ENCODE data around the gene DYNC1LI1. TPM values are rescaled to one million over a fixed set of nuclear protein-coding genes. Genes with fewer than 3 reads are reported as not detected.

The DYNC1LI1 gene
- total and polyA plus RNA-seq, 8 donors = 32.6 to 44.2 (median 39.6) TPM

DNA sequence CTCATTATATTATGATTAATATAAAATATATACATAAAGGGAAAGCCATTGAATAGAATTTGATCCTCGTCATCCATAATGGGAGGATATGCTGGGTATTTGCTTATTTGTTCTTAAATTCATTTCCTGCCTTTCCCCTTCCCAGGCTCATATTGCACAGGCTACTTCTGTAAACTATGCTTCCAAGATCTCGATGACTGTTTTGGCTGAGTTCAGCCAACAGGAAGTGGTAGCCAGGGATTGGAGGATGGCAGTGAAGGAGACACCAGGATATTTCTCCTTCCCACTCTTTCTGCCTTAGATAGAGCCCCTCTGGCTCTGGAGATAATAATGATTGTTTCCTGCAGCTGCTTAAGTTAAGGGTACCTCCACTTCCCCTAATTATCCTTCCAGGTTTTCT lies 44.3 kb upstream of the DYNC1LI1 start:
- Histone ChIP-seq H3K27ac (no peak overlapping the region), H3K36me3 (no peaks in the 10 kb centered on the region), H3K27me3 (no peaks in the 10 kb centered on the region), H3K4me3 (no peak overlapping the region), H3K4me1 (no peaks in the 10 kb centered on the region), H3K9me3 (peaks cover 0 to 13% of the 10 kb centered on the region in 2 donors)
- DNase-seq (no peak), ATAC-seq (no peak)
- TF ChIP-seq, protein P1, sequence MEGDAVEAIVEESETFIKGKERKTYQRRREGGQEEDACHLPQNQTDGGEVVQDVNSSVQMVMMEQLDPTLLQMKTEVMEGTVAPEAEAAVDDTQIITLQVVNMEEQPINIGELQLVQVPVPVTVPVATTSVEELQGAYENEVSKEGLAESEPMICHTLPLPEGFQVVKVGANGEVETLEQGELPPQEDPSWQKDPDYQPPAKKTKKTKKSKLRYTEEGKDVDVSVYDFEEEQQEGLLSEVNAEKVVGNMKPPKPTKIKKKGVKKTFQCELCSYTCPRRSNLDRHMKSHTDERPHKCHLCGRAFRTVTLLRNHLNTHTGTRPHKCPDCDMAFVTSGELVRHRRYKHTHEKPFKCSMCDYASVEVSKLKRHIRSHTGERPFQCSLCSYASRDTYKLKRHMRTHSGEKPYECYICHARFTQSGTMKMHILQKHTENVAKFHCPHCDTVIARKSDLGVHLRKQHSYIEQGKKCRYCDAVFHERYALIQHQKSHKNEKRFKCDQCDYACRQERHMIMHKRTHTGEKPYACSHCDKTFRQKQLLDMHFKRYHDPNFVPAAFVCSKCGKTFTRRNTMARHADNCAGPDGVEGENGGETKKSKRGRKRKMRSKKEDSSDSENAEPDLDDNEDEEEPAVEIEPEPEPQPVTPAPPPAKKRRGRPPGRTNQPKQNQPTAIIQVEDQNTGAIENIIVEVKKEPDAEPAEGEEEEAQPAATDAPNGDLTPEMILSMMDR (IDR thresholded peaks at IDR 0.05) = no peak
- intact Hi-C loops (cut with DNase I) = no loop called here

DNA sequence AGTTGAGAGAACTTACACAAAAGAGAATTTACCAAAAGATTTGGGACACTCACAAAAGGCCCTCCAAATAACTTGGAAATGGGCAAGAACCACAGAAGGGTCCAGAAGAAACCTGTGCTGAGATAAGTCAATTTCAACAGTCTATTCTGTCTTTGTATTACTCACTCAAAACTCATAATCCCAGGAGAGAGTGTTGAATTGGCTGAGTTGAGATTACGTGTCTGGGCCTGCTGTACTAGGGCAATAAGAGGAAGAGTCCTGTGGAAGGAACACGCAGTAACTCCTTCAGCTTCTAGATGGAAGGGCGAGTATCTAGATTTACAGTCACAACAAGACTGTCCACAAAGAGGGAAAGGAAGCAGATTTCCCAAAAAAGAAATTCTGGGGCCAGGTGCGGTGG lies 42.5 kb upstream of the DYNC1LI1 start:
- intact Hi-C loops (cut with DNase I) = no loop called here
- Histone ChIP-seq H3K4me1 (no peaks in the 10 kb centered on the region), H3K9me3 (no peaks in the 10 kb centered on the region), H3K4me3 (no peak overlapping the region), H3K27ac (no peak overlapping the region), H3K36me3 (no peaks in the 10 kb centered on the region), H3K27me3 (no peaks in the 10 kb centered on the region)
- no peak for DNase-seq
- ATAC-seq = no peak
- TF ChIP-seq, protein P1 (IDR thresholded peaks at IDR 0.05) = no peak

DNA sequence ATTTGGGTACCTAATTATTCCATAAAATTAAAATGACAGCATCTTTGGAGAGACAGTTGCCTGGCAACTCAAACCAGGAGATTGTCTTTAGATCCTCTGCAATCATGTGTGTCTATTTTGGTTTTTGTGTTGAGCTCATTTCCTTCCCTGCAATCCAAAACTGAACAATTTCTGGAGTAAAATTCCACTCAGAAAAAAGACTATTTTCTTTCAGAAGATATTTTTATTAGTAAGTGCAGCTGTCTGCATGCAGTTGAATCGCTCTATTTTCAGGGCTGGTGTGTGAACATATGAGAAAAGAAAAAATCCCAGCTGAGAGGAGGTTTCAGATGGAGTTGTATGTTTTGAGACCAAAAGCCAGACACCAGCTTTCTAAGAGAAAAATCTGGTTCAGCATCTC lies 41.9 kb upstream of the DYNC1LI1 start:
- H3K4me3 ChIP-seq = no peak overlapping the region
- H3K4me1 ChIP-seq = no peaks in the 10 kb centered on the region
- ATAC-seq (no peak), DNase-seq (no peak)
- intact Hi-C loops (cut with DNase I) = no loop called here
- no peak overlapping the region for H3K27ac ChIP-seq
- H3K27me3 ChIP-seq = no peaks in the 10 kb centered on the region
- H3K9me3 ChIP-seq = no peaks in the 10 kb centered on the region
- H3K36me3 ChIP-seq = no peaks in the 10 kb centered on the region
- TF ChIP-seq, protein P1 (IDR thresholded peaks at IDR 0.05) = no peak

DNA sequence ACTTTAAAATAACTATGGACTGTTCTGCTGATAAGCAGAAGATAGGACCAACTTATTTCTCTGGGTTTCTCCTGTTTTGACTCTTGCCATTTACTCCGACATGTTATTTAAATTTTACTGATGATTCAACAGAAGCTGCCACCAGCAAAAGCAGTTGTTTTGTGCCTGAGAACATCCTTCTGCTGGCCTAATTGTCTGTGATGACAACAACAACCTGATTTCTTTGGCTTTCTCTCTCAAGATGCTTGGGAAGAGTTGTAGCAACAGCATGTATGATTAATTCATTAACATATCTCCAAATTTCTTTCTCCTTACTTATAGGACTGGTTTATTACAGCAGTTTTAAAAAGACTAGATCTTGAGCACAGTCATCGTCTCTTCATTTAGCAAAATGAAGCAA lies 36.9 kb upstream of the DYNC1LI1 start:
- Histone ChIP-seq H3K27me3 (no peaks in the 10 kb centered on the region), H3K4me3 (no peak overlapping the region), H3K27ac (no peak overlapping the region), H3K36me3 (no peaks in the 10 kb centered on the region), H3K9me3 (no peaks in the 10 kb centered on the region), H3K4me1 (no peaks in the 10 kb centered on the region)
- ATAC-seq (no peak), DNase-seq (no peak)
- TF ChIP-seq, protein P1 (IDR thresholded peaks at IDR 0.05) = no peak
- intact Hi-C loops (cut with DNase I) = no loop called here

DNA sequence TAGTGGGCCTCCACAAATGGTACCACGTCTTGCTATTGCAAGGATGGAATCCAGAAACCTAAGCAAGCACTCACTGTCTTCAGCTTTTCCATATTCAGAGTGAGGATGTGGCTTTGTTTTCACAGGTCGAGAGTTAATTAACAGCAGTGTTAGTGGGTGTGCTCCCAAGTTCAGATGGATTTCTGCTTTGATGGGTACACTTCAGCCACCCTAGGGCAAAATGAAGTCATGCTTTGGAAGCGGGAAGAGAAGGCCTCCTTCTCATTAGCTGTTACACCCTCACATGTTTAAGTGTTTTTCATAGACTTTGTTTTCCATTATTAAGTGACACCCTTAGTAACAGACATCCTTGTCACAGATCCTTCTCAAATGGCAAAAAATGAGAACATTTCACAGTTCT lies 36.3 kb upstream of the DYNC1LI1 start:
- no peaks in the 10 kb centered on the region for H3K36me3 ChIP-seq
- H3K27ac ChIP-seq = no peak overlapping the region
- no peaks in the 10 kb centered on the region for H3K4me1 ChIP-seq
- DNase-seq (no peak), ATAC-seq (no peak)
- no peaks in the 10 kb centered on the region for H3K9me3 ChIP-seq
- intact Hi-C loops (cut with DNase I) = no loop called here
- H3K27me3 ChIP-seq = no peaks in the 10 kb centered on the region
- TF ChIP-seq, protein P1 (IDR thresholded peaks at IDR 0.05) = no peak
- no peak overlapping the region for H3K4me3 ChIP-seq

Data from left lung (tissue), 10 donors.